Nephron (organoid): Measurements from ENCODE around the gene SMTN.
"Not testable (repeated sequence)": the region's sequence is repeated elsewhere in the genome, so short reads cannot be mapped to it uniquely, and the experiment has no call there.

Experiments
- H3K27ac Mint-ChIP-seq, 3 experiments: 2 replicates each; pipeline ENCODE4 v1.8.0; 2020; ENCODE audit warnings: mixed read lengths in 3 of 3, mild to moderate bottlenecking in 2 of 3, moderate library complexity in 1 of 3
- H3K27me3 Mint-ChIP-seq: 2 replicates; pipeline ENCODE4 v1.8.0; 2021; ENCODE audit warnings: low read depth, mild to moderate bottlenecking, moderate library complexity, mixed read lengths
- H3K36me3 Mint-ChIP-seq: 2 replicates; pipeline ENCODE4 v1.8.0; 2020; ENCODE audit warnings: low read depth, mixed read lengths
- H3K4me1 Mint-ChIP-seq: 2 replicates; pipeline ENCODE4 v1.8.0; 2020; ENCODE audit warnings: mixed read lengths
- H3K4me3 Mint-ChIP-seq, 3 experiments: 2 replicates each; pipeline ENCODE4 v1.8.0; 2020; ENCODE audit warnings: mild to moderate bottlenecking in 3 of 3, mixed read lengths in 3 of 3, moderate library complexity in 2 of 3
- H3K9me3 Mint-ChIP-seq: 2 replicates; pipeline ENCODE4 v1.8.0; 2020; ENCODE audit warnings: mixed read lengths
- CTCF ChIP-seq, 3 experiments: fragments of 200-600 bp; sonication (generic); IDR thresholded peaks; one replicate each; pipeline ENCODE4 v1.5.0; 2021; ENCODE audit warnings: antibody characterized with exemption in 3 of 3; ENCODE audit not compliant: unreplicated experiment in 3 of 3

The SMTN gene

GRCh38 chr22:31106001-31106571 is 25.0 kb downstream of the SMTN start:
- TF ChIP-seq CTCF (IDR thresholded peaks at IDR 0.05; ENCODE audit: unreplicated experiment in 3 of 3), result no peak
- peaks cover 9% of the 10 kb centered on the region for H3K36me3 Mint-ChIP-seq

GRCh38 chr22:31106731-31107177 is 25.6 kb downstream of the SMTN start:
- Mint-ChIP-seq H3K27ac (peak overlapping the region; percentile 71 to 82 (median 79)), H3K4me3 (peak overlapping the region; percentile 82 to 94 (median 84))
- no peak for TF ChIP-seq CTCF (IDR thresholded peaks at IDR 0.05; ENCODE audit: unreplicated experiment in 3 of 3)

More at GRCh38 chr22:31106001-31106571, 25.0 kb downstream of the SMTN start:
- Mint-ChIP-seq H3K27ac (peak overlapping the region in 1 of 3 experiments; percentile 82), H3K9me3 (no peaks in the 10 kb centered on the region), H3K4me3 (peak overlapping the region; percentile 82 to 94 (median 84)), H3K27me3 (peaks cover 4% of the 10 kb centered on the region), H3K4me1 (peaks cover 6% of the 10 kb centered on the region)

GRCh38 chr22:31107178-31107893 is 26.2 kb downstream of the SMTN start, which contains the start of gene SELENOM:
SELENOM (minus strand) TSS chr22:31107568; CDS start chr22:31107505, 63 bp downstream.
- peak within 1 kb of the TSS; percentile 71 to 82 (median 79) for H3K27ac Mint-ChIP-seq
- no peaks in the 10 kb centered on the region for H3K36me3 Mint-ChIP-seq
- peaks cover 7% of the 10 kb centered on the region for H3K27me3 Mint-ChIP-seq

More at GRCh38 chr22:31106731-31107177, 25.6 kb downstream of the SMTN start:
- peaks cover 4% of the 10 kb centered on the region for H3K27me3 Mint-ChIP-seq
- H3K36me3 Mint-ChIP-seq, result peaks cover 5% of the 10 kb centered on the region
- H3K4me1 Mint-ChIP-seq, result peaks cover 6% of the 10 kb centered on the region
- H3K9me3 Mint-ChIP-seq, result no peaks in the 10 kb centered on the region

GRCh38 chr22:31107894-31108218 is 26.7 kb downstream of the SMTN start:
- H3K27me3 Mint-ChIP-seq, result peaks cover 8% of the 10 kb centered on the region
- TF ChIP-seq CTCF (IDR thresholded peaks at IDR 0.05; ENCODE audit: unreplicated experiment in 3 of 3), result peak in 1 of 3 experiments; percentile 24
- no peaks in the 10 kb centered on the region for H3K36me3 Mint-ChIP-seq

More at GRCh38 chr22:31107178-31107893, 26.2 kb downstream of the SMTN start, which contains the start of gene SELENOM:
- peak; percentile 93 to 97 (median 96) for TF ChIP-seq CTCF (IDR thresholded peaks at IDR 0.05; ENCODE audit: unreplicated experiment in 3 of 3)
- Mint-ChIP-seq H3K4me1 (peaks cover 6% of the 10 kb centered on the region), H3K9me3 (no peaks in the 10 kb centered on the region), H3K4me3 (peak within 1 kb of the TSS; percentile 82 to 94 (median 84))

GRCh38 chr22:31112547-31113091 is 31.5 kb downstream of the SMTN start:
- not testable (repeated sequence) for H3K36me3 Mint-ChIP-seq, H3K27me3 Mint-ChIP-seq, H3K27ac Mint-ChIP-seq

More at GRCh38 chr22:31107894-31108218, 26.7 kb downstream of the SMTN start:
- H3K9me3 Mint-ChIP-seq, result no peaks in the 10 kb centered on the region
- peak overlapping the region; percentile 82 to 94 (median 84) for H3K4me3 Mint-ChIP-seq
- peak overlapping the region; percentile 44 to 82 (median 77) for H3K27ac Mint-ChIP-seq
- peaks cover 6% of the 10 kb centered on the region for H3K4me1 Mint-ChIP-seq

GRCh38 chr22:31118046-31118820 is 37.1 kb downstream of the SMTN start:
- peaks cover 22% of the 10 kb centered on the region for H3K4me1 Mint-ChIP-seq
- H3K4me3 Mint-ChIP-seq, result no peak overlapping the region
- H3K36me3 Mint-ChIP-seq, result no peaks in the 10 kb centered on the region
- H3K27ac Mint-ChIP-seq, result peak overlapping the region in 1 of 3 experiments; percentile 11
- no peaks in the 10 kb centered on the region for H3K9me3 Mint-ChIP-seq
- TF ChIP-seq CTCF (IDR thresholded peaks at IDR 0.05; ENCODE audit: unreplicated experiment in 3 of 3), result no peak
- H3K27me3 Mint-ChIP-seq, result peaks cover 4% of the 10 kb centered on the region

More at GRCh38 chr22:31112547-31113091, 31.5 kb downstream of the SMTN start:
- H3K4me3 Mint-ChIP-seq, H3K9me3 Mint-ChIP-seq, H3K4me1 Mint-ChIP-seq: not testable (repeated sequence)
